HepG2 (cell line): ENCODE results near the gene TAPBP. TPM values are rescaled to one million over a fixed set of nuclear protein-coding genes. Genes with fewer than 3 reads are reported as not detected.
A peak's percentile ranks its signal among the peaks of the same experiment; 100 is the strongest.

Source experiments
- BATF2 ChIP-seq: sonication (generic); formaldehyde crosslinking; IDR thresholded peaks from 2 replicates; pipeline ENCODE4 v1.8.0; 2022; ENCODE audit warnings: mild to moderate bottlenecking, missing genetic modification reagents, moderate library complexity
- EED ChIP-seq: sonication (generic); formaldehyde crosslinking; IDR thresholded peaks from 2 replicates; pipeline ENCODE4 v1.5.0; 2020; ENCODE audit warnings: mild to moderate bottlenecking, missing genetic modification reagents
- FLYWCH1 ChIP-seq: sonication (generic); formaldehyde crosslinking; IDR thresholded peaks from 2 replicates; pipeline ENCODE4 v1.8.1; 2023; ENCODE audit warnings: mild to moderate bottlenecking, missing genetic modification reagents
- ISL2 ChIP-seq: sonication (generic); formaldehyde crosslinking; IDR thresholded peaks from 2 replicates; pipeline ENCODE4 v1.5.0; 2020; ENCODE audit warnings: missing genetic modification reagents
- MYC ChIP-seq: sonication (generic); formaldehyde crosslinking; IDR thresholded peaks from 2 replicates; pipeline ENCODE4 v1.9.0; 2021; ENCODE audit warnings: missing genetic modification reagents, borderline replicate concordance
- NFATC3 ChIP-seq: sonication (generic); formaldehyde crosslinking; IDR thresholded peaks from 2 replicates; pipeline ENCODE4 v1.5.1; 2020; ENCODE audit warnings: mild to moderate bottlenecking, missing genetic modification reagents
- NR1H2 ChIP-seq: sonication (generic); formaldehyde crosslinking; IDR thresholded peaks from 2 replicates; pipeline ENCODE4 v1.8.1; 2022; ENCODE audit warnings: low read depth, missing genetic modification reagents, borderline replicate concordance
- NR3C1 ChIP-seq: sonication (generic); formaldehyde crosslinking; IDR thresholded peaks from 2 replicates; pipeline ENCODE4 v1.4.0; 2020; ENCODE audit warnings: missing genetic modification reagents
- ZNF260 ChIP-seq: sonication (generic); formaldehyde crosslinking; IDR thresholded peaks from 2 replicates; pipeline ENCODE4 v1.4.0; 2020; ENCODE audit warnings: missing genetic modification reagents, low read depth, mild to moderate bottlenecking, borderline replicate concordance
- ZNF282 ChIP-seq: fragments of 450-650 bp; IDR thresholded peaks from 2 replicates; pipeline ENCODE4 v1.6.1; 2018; ENCODE audit not compliant: partially characterized antibody
- ZNF547 ChIP-seq: sonication (generic); formaldehyde crosslinking; IDR thresholded peaks from 2 replicates; pipeline ENCODE4 v1.5.1; 2020; ENCODE audit warnings: mild to moderate bottlenecking, missing genetic modification reagents
- ZNF616 ChIP-seq: sonication (generic); formaldehyde crosslinking; IDR thresholded peaks from 2 replicates; pipeline ENCODE4 v1.5.0; 2020; ENCODE audit warnings: low read depth, mild to moderate bottlenecking, missing genetic modification reagents
- ZNF646 ChIP-seq: sonication (generic); formaldehyde crosslinking; IDR thresholded peaks from 2 replicates; pipeline ENCODE4 v1.9.0; 2021; ENCODE audit warnings: mild to moderate bottlenecking, missing genetic modification reagents
- ZNF660 ChIP-seq: sonication (generic); formaldehyde crosslinking; IDR thresholded peaks from 2 replicates; pipeline ENCODE4 v1.5.1; 2020; ENCODE audit warnings: mild to moderate bottlenecking, low read depth, missing genetic modification reagents, borderline replicate concordance
- ZNF687 ChIP-seq: sonication (generic); formaldehyde crosslinking; IDR thresholded peaks from 2 replicates; pipeline ENCODE4 v1.5.1; 2020; ENCODE audit warnings: mild to moderate bottlenecking, missing genetic modification reagents, moderate library complexity
- ZNF740 ChIP-seq: sonication (generic); formaldehyde crosslinking; IDR thresholded peaks from 2 replicates; pipeline ENCODE4 v1.4.0; 2020; ENCODE audit warnings: missing genetic modification reagents
- ZSCAN5A ChIP-seq: sonication (generic); formaldehyde crosslinking; IDR thresholded peaks from 2 replicates; pipeline ENCODE4 v1.8.0; 2022; ENCODE audit warnings: mild to moderate bottlenecking, missing genetic modification reagents, borderline replicate concordance
- polyA plus RNA-seq, 8 experiments: library from polyadenylated mRNA; depleted of rRNA in 3 of 8; stranded (reverse) in 7 of 8; unstranded in 1 of 8; fragments of >200 nt; fragmentation: Illumina TruSeq in 4 of 8; extraction: Trizol in 4 of 8; gene quantifications; 2 replicates each; pipeline versions ENCODE4 v1.2.1 to v1.2.3, GENCODE V29; 2011 to 2016; ENCODE audit warnings: low read depth in 4 of 8, missing spikeins in 1 of 8, mixed read lengths in 1 of 8; ENCODE audit not compliant: insufficient read depth in 1 of 8
- total RNA-seq, 5 experiments: library from RNA; depleted of rRNA; stranded (reverse); fragments of >200 nt; fragmentation: Illumina TruSeq; extraction: Trizol; gene quantifications; 2 replicates each; pipeline ENCODE4 v1.2.3, GENCODE V29; 2016; ENCODE audit warnings: low read depth in 1 of 5

Gene TAPBP
- total and polyA plus RNA-seq, 2 of the 13 experiments (the other 11 are each of a cell fraction or from before 2014, with no cell fraction given) = 27.4 to 32.3 TPM

- TF ChIP-seq ZNF616 (CRISPR knock-in tag) (no peak; the same call in 1 of the 2 replicates), ZNF260 (no peak), ZNF687 (CRISPR knock-in tag) (no peak), ZNF646 (CRISPR knock-in tag) (no peak), ZNF547 (CRISPR knock-in tag) (no peak), BATF2 (CRISPR knock-in tag) (no peak; the same call in 1 of the 2 replicates), ZNF282 (no peak), ZSCAN5A (CRISPR knock-in tag) (0 out of 2 replicates have a peak, but pooled peaks have one; percentile 3), ISL2 (no peak), ZNF740 (CRISPR knock-in tag) (0 out of 2 replicates have a peak, but pooled peaks have one; percentile 42), ZNF660 (CRISPR knock-in tag) (no peak), NR1H2 (CRISPR knock-in tag) (no peak), FLYWCH1 (no peak), MYC (CRISPR knock-in tag) (no peak), EED (CRISPR knock-in tag) (no peak), NFATC3 (CRISPR knock-in tag) (no peak), NR3C1 (CRISPR knock-in tag) (no peak)
These were observed 15.1 kb downstream of the TAPBP start, which contains the start of gene RGL2 (continued) for GRCh38 chr6:33298773-33299236.
